Uterus (tissue), 4 donors: Measurements from ENCODE around the gene ATAD5. TPM values are rescaled to one million over a fixed set of nuclear protein-coding genes. Genes with fewer than 3 reads are reported as not detected.

Experiments
- DNase-seq, 2 donors: peaks; one replicate each; pipeline ENCODE4 v3.0.0-alpha.2; 2019 to 2020
- H3K27ac ChIP-seq, 2 donors: fragments of 200-600 bp; sonication (generic); 1 replicate in 1 of 2; 2 replicates in 1 of 2; pipeline ENCODE4 v1.5.1; 2016 to 2018
- H3K27me3 ChIP-seq, 2 donors: fragments of 200-600 bp; sonication (generic); one replicate each; pipeline ENCODE4 v1.5.1; 2018 to 2019; ENCODE audit warnings: control low read depth in 1 of 2
- H3K36me3 ChIP-seq, 2 donors: fragments of 200-600 bp; sonication (generic); one replicate each; pipeline ENCODE4 v1.5.1; 2019; ENCODE audit warnings: control low read depth in 1 of 2
- H3K4me1 ChIP-seq, 2 donors: fragments of 200-600 bp; sonication (generic); one replicate each; pipeline ENCODE4 v1.5.1; 2018 to 2019; ENCODE audit warnings: control low read depth in 1 of 2
- H3K4me3 ChIP-seq, 2 donors: fragments of 200-600 bp; sonication (generic); 1 replicate in 1 of 2; 2 replicates in 1 of 2; pipeline ENCODE4 v1.5.1; 2018 to 2019; ENCODE audit warnings: mild to moderate bottlenecking in 1 of 2
- H3K9me3 ChIP-seq, 2 donors: fragments of 200-600 bp; sonication (generic); one replicate each; pipeline ENCODE4 v1.5.1; 2019; ENCODE audit warnings: control low read depth in 1 of 2
- POLR2A ChIP-seq, 2 donors: fragments of 450-650 bp; IDR thresholded peaks; one replicate each; pipeline ENCODE4 v1.6.1; 2016; ENCODE audit warnings: antibody characterized with exemption in 2 of 2, mild to moderate bottlenecking in 1 of 2, moderate library complexity in 1 of 2
- intact Hi-C: fragments of 100-400 bp; cut with DNase I; formaldehyde crosslinking; loops from one replicate; pipeline ENCODE4 v1.15.1; 2023; ENCODE audit warnings: low total_unique reads
- small RNA-seq: library from RNA; depleted of rRNA; stranded (forward); fragments of <200 nt; gene quantifications from one replicate; pipeline ENCODE3, GENCODE V24; 2016
- total RNA-seq, 4 donors: library from RNA; depleted of rRNA in 3 of 4; stranded (reverse); fragments of >200 nt in 3 of 4; gene quantifications; one replicate each; pipeline versions ENCODE4 v1.1.0 to v1.2.4, GENCODE V29; 2014 to 2023
- TF ChIP-seq, protein P1 (sequence below), 4 experiments: fragments of 200-600 bp in 2 of 4; fragments of 450-650 bp in 2 of 4; sonication (generic) in 2 of 4; IDR thresholded peaks; one replicate each; pipeline ENCODE4 v1.5.1; 2016 to 2019; ENCODE audit warnings: antibody characterized with exemption in 4 of 4, mild to moderate bottlenecking in 2 of 4, moderate library complexity in 1 of 4
- donor health status: DM: yes; HTN: yes; CAD: no.

Gene ATAD5
- total RNA-seq, 4 donors from 2014 or later = 1.3 to 8.8 (median 5.2) TPM

GRCh38 chr17:30939051-30939689, 107.4 kb downstream of the ATAD5 start:
- TF ChIP-seq POLR2A (IDR thresholded peaks at IDR 0.05) = no peak
- TF ChIP-seq, protein P1, sequence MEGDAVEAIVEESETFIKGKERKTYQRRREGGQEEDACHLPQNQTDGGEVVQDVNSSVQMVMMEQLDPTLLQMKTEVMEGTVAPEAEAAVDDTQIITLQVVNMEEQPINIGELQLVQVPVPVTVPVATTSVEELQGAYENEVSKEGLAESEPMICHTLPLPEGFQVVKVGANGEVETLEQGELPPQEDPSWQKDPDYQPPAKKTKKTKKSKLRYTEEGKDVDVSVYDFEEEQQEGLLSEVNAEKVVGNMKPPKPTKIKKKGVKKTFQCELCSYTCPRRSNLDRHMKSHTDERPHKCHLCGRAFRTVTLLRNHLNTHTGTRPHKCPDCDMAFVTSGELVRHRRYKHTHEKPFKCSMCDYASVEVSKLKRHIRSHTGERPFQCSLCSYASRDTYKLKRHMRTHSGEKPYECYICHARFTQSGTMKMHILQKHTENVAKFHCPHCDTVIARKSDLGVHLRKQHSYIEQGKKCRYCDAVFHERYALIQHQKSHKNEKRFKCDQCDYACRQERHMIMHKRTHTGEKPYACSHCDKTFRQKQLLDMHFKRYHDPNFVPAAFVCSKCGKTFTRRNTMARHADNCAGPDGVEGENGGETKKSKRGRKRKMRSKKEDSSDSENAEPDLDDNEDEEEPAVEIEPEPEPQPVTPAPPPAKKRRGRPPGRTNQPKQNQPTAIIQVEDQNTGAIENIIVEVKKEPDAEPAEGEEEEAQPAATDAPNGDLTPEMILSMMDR (IDR thresholded peaks at IDR 0.05) = no peak
- Histone ChIP-seq H3K4me3 (no peak overlapping the region), H3K27me3 (no peaks in the 10 kb centered on the region), H3K36me3 (no peaks in the 10 kb centered on the region), H3K9me3 (no peaks in the 10 kb centered on the region), H3K4me1 (no peaks in the 10 kb centered on the region), H3K27ac (no peak overlapping the region)
- intact Hi-C loops = no loop called here
- DNase-seq = no peak

- no peaks in the 10 kb centered on the region for H3K9me3 ChIP-seq
- TF ChIP-seq POLR2A (IDR thresholded peaks at IDR 0.05) = no peak
- TF ChIP-seq, protein P1 (IDR thresholded peaks at IDR 0.05) = no peak
Measured at GRCh38 chr17:30942308-30943079, 110.7 kb downstream of the ATAD5 start.

More at GRCh38 chr17:30942308-30943079, 110.7 kb downstream of the ATAD5 start:
- Histone ChIP-seq H3K4me1 (no peaks in the 10 kb centered on the region), H3K36me3 (no peaks in the 10 kb centered on the region), H3K4me3 (no peak overlapping the region), H3K27ac (no peak overlapping the region), H3K27me3 (no peaks in the 10 kb centered on the region)
- no peak for DNase-seq
- intact Hi-C loops = no loop called here

Small RNA genes within 50 kb of the gene (small RNA-seq; reads per million reads assigned to genes)
- not detected for gene RNU6-298P

Other genes with a start within 250 kb of the ATAD5 start
- 10 to 100 TPM in 2 of 4 donors, 1 to 10 TPM in 2; 1.0 to 23.4 (median 8.7) TPM for gene CRLF3, start 7.3 kb upstream of the ATAD5 start, total RNA-seq
- 10 to 100 TPM in 3 of 4 donors, 1 to 10 TPM in 1; 7.4 to 47.4 (median 28.6) TPM for gene TEFM, start 74.3 kb downstream of the ATAD5 start, total RNA-seq
- gene ADAP2, start 90.0 kb downstream of the ATAD5 start, total RNA-seq = 10 to 100 TPM in 3 of 4 donors, not detected in 1; 10.3 to 17.6 (median 10.9) TPM
- gene RNF135, start 139.1 kb downstream of the ATAD5 start, total RNA-seq = 10 to 100 TPM; 13.4 to 20.7 (median 16.8) TPM